HEK293 (cell line): ENCODE measurements around the gene ARF3.

Experiments used
- CTCF ChIA-PET: fragments of 350-600 bp; formaldehyde crosslinking; extraction: SDS; loops from one replicate; lab custom pipeline; 2021; ENCODE audit warnings: antibody characterized with exemption; lab: Yijun Ruan, JAX
- POLR2A ChIA-PET: fragments of 300-600 bp; formaldehyde crosslinking; extraction: SDS; loops from one replicate; lab custom pipeline; 2020; ENCODE audit warnings: antibody characterized with exemption, inconsistent platforms; lab: Yijun Ruan, JAX
- H3K27ac ChIP-seq: fragments of 200-500 bp; sonication (Bioruptor generic); 2 replicates; pipeline ENCODE4 v1.5.1; 2014; ENCODE audit warnings: low read depth, low read length, control low read depth, inconsistent platforms; ENCODE audit errors: extremely low read depth
- H3K36me3 ChIP-seq, 2 experiments: fragments of 200-500 bp in 1 of 2; sonication (Bioruptor generic) in 1 of 2; 1 replicate in 1 of 2; 2 replicates in 1 of 2; pipeline ENCODE4 v1.5.1; 2014 to 2017; ENCODE audit warnings: inconsistent platforms in 2 of 2, low read length in 2 of 2; ENCODE audit not compliant: control insufficient read depth in 2 of 2, insufficient read depth in 1 of 2
- H3K4me1 ChIP-seq: fragments of 200-500 bp; sonication (Bioruptor generic); 2 replicates; pipeline ENCODE4 v1.5.1; 2014; ENCODE audit warnings: mild to moderate bottlenecking, low read length, inconsistent platforms; ENCODE audit not compliant: control insufficient read depth, insufficient read depth
- H3K4me3 ChIP-seq: 2 replicates; pipeline ENCODE4 v1.5.1; 2011; ENCODE audit warnings: low read depth, mild to moderate bottlenecking, control low read depth, low read length, moderate library complexity
- H3K9me3 ChIP-seq: fragments of 200-500 bp; sonication (Bioruptor generic); 2 replicates; pipeline ENCODE4 v1.5.1; 2014; ENCODE audit warnings: low read depth, low read length, inconsistent platforms; ENCODE audit not compliant: control insufficient read depth, insufficient read depth
- EGR2 ChIP-seq: fragments of 450-650 bp; formaldehyde crosslinking; IDR thresholded peaks from 2 replicates; pipeline ENCODE4 v1.5.1; 2016; ENCODE audit warnings: low read depth, missing biosample characterization, missing genetic modification characterization
- GLIS1 ChIP-seq: fragments of 450-650 bp; formaldehyde crosslinking; IDR thresholded peaks from 2 replicates; pipeline ENCODE4 v1.5.1; 2016; ENCODE audit warnings: missing biosample characterization, missing genetic modification characterization
- KLF16 ChIP-seq: fragments of 450-650 bp; formaldehyde crosslinking; IDR thresholded peaks from 2 replicates; pipeline ENCODE4 v1.5.1; 2017; ENCODE audit warnings: missing biosample characterization, missing genetic modification characterization
- KLF8 ChIP-seq: fragments of 450-650 bp; formaldehyde crosslinking; IDR thresholded peaks from 2 replicates; pipeline ENCODE4 v1.5.1; 2016; ENCODE audit warnings: missing biosample characterization, missing genetic modification characterization
- KLF9 ChIP-seq: fragments of 450-650 bp; formaldehyde crosslinking; IDR thresholded peaks from 2 replicates; pipeline ENCODE4 v1.5.1; 2016; ENCODE audit warnings: missing biosample characterization, missing genetic modification characterization, low read depth
- MEIS1 ChIP-seq: sonication (generic); formaldehyde crosslinking; IDR thresholded peaks from 2 replicates; pipeline ENCODE4 v1.8.1; 2022; ENCODE audit warnings: missing genetic modification reagents, mild to moderate bottlenecking, borderline replicate concordance
- WT1 ChIP-seq: fragments of 450-650 bp; formaldehyde crosslinking; IDR thresholded peaks from 2 replicates; pipeline ENCODE4 v1.5.1; 2016; ENCODE audit warnings: missing biosample characterization, missing genetic modification characterization
- ZBTB1 ChIP-seq: fragments of 450-650 bp; formaldehyde crosslinking; IDR thresholded peaks from 2 replicates; pipeline ENCODE4 v1.5.1; 2016; ENCODE audit warnings: missing biosample characterization, missing genetic modification characterization
- ZEB2 ChIP-seq: fragments of 450-650 bp; formaldehyde crosslinking; IDR thresholded peaks from 2 replicates; pipeline ENCODE4 v1.5.1; 2016; ENCODE audit warnings: missing biosample characterization, missing genetic modification characterization
- ZFP37 ChIP-seq: fragments of 450-650 bp; formaldehyde crosslinking; IDR thresholded peaks from 2 replicates; pipeline ENCODE4 v1.5.1; 2016; ENCODE audit warnings: missing biosample characterization, missing genetic modification characterization
- ZIC2 ChIP-seq: fragments of 450-650 bp; formaldehyde crosslinking; IDR thresholded peaks from 2 replicates; pipeline ENCODE4 v1.5.1; 2016; ENCODE audit warnings: missing biosample characterization, missing genetic modification characterization
- ZNF138 ChIP-seq: fragments of 450-650 bp; formaldehyde crosslinking; IDR thresholded peaks from 2 replicates; pipeline ENCODE4 v1.5.1; 2016; ENCODE audit warnings: missing biosample characterization, missing genetic modification characterization, borderline replicate concordance
- ZNF366 ChIP-seq: fragments of 450-650 bp; formaldehyde crosslinking; conservative IDR thresholded peaks from 2 replicates; pipeline ENCODE4 v1.5.1; 2016; ENCODE audit warnings: missing biosample characterization, missing genetic modification characterization
- ZNF544 ChIP-seq: fragments of 450-650 bp; formaldehyde crosslinking; IDR thresholded peaks from 2 replicates; pipeline ENCODE4 v1.5.0; 2017; ENCODE audit warnings: missing biosample characterization, missing genetic modification characterization
- ZNF571 ChIP-seq: fragments of 450-650 bp; formaldehyde crosslinking; IDR thresholded peaks from 2 replicates; pipeline ENCODE4 v1.5.0; 2017; ENCODE audit warnings: missing biosample characterization, missing genetic modification characterization
- ZNF596 ChIP-seq: fragments of 450-650 bp; IDR thresholded peaks from 2 replicates; pipeline ENCODE4 v1.5.0; 2018; ENCODE audit warnings: missing biosample characterization, mild to moderate bottlenecking, missing genetic modification characterization, moderate library complexity
- ZNF600 ChIP-seq: fragments of 450-650 bp; formaldehyde crosslinking; IDR thresholded peaks from 2 replicates; pipeline ENCODE4 v1.5.1; 2016; ENCODE audit warnings: missing biosample characterization, missing genetic modification characterization
- ZNF626 ChIP-seq: fragments of 450-650 bp; sonication (Bioruptor Pico); formaldehyde crosslinking; IDR thresholded peaks from 2 replicates; pipeline ENCODE4 v1.5.1; 2018; ENCODE audit warnings: missing biosample characterization, missing genetic modification characterization, inconsistent platforms
- ZNF654 ChIP-seq: fragments of 450-650 bp; formaldehyde crosslinking; IDR thresholded peaks from 2 replicates; pipeline ENCODE4 v1.5.1; 2016; ENCODE audit warnings: low read depth, missing biosample characterization, missing genetic modification characterization
- ZNF777 ChIP-seq: fragments of 450-650 bp; formaldehyde crosslinking; IDR thresholded peaks from 2 replicates; pipeline ENCODE4 v1.5.1; 2017; ENCODE audit warnings: missing biosample characterization, missing genetic modification characterization, borderline replicate concordance
- TF ChIP-seq, protein P1 (sequence below): fragments of 450-650 bp; formaldehyde crosslinking; IDR thresholded peaks from 2 replicates; pipeline ENCODE4 v1.5.1; 2016; ENCODE audit warnings: missing biosample characterization, missing genetic modification characterization
- TF ChIP-seq, protein P2 (sequence below): fragments of 450-650 bp; formaldehyde crosslinking; IDR thresholded peaks from 2 replicates; pipeline ENCODE4 v1.5.1; 2016; ENCODE audit warnings: missing biosample characterization, missing genetic modification characterization
- TF ChIP-seq, protein P3 (sequence below): fragments of 450-650 bp; formaldehyde crosslinking; IDR thresholded peaks from 2 replicates; pipeline ENCODE4 v1.5.1; 2016; ENCODE audit warnings: missing biosample characterization, missing genetic modification characterization
- TF ChIP-seq, protein P4 (sequence below): fragments of 450-650 bp; formaldehyde crosslinking; optimal IDR thresholded peaks from 2 replicates; pipeline ENCODE3; 2016; ENCODE audit warnings: missing biosample characterization, mild to moderate bottlenecking, missing genetic modification characterization
- TF ChIP-seq, protein P5 (sequence below): fragments of 450-650 bp; formaldehyde crosslinking; IDR thresholded peaks from 2 replicates; pipeline ENCODE4 v1.5.1; 2016; ENCODE audit warnings: missing biosample characterization, missing genetic modification characterization

ARF3 gene

DNA sequence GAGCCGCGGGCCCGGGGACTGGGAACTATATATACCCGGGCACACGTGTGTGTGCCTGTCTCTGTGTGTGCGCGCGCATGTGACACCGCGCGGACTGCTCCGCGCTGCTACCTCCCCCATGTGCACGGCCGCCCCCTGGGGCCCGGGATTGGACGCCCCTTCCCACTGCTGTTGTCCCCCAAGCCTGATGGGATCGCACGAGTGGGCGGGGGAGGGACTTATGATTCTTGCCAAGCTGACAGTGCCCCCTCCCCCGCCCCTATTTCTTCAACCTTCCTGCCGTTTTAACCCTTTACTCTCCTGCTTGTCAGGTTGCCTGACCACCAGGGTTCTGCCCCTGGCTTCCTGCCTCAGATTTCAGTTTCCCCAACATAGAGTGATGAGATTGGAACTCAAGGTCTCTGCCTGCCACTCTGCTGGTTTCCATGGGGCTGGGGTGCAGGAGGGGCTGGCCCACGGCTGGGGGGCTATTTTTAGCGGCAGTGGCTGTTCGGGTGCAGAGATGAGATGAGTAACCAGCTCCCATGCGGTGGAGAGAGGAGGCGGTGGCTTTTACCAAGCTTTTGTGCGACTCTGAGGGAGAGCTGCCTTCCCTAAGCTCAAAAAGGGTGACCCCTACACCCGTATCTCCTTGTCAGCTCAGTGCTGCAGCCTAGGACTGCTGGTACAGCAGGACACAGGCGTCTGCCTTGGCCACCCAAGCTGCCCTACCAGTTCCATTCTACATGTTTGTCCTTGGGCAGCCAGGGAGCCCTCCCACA lies 42.3 kb upstream of the ARF3 start, which contains the start of gene DDN:
DDN (minus strand) TSS at position 5 of the 761 bp plus-strand sequence. CDS start 88 bp downstream, outside the sequence.
- ChIA-PET POLR2A (interaction anchor here (1.8 to 1.9 kb wide), 2 partner anchors 12 to 56 kb away, joined by 4 to 5 read pairs; no protein-coding TSS in a partner anchor), CTCF (interaction anchor here (0.6 to 5.7 kb wide), 12 partner anchors 10 to 108 kb away, joined by 3 to 37 read pairs (median 4); a partner anchor contains a TSS)
- Histone ChIP-seq H3K36me3 (peaks cover 13 to 45% of the 10 kb centered on the region in 2 experiments; a peak in 2 of 3 replicates), H3K27ac (peak within 1 kb of the TSS; percentile 49; the same call in 1 of the 2 replicates), H3K4me3 (peak within 1 kb of the TSS; percentile 40), H3K4me1 (peaks cover 6% of the 10 kb centered on the region), H3K9me3 (no peaks in the 10 kb centered on the region)
- TF ChIP-seq KLF16 (tag by site-specific recombination) (peak; percentile 83), ZBTB1 (tag by site-specific recombination) (no peak), ZNF366 (tag by site-specific recombination) (peak; percentile 76), WT1 (tag by site-specific recombination) (peak; percentile 13; the same call in 1 of the 2 replicates), KLF9 (tag by site-specific recombination) (peak; percentile 60; the same call in 1 of the 2 replicates), ZNF596 (tag by site-specific recombination) (no peak), ZNF571 (tag by site-specific recombination) (no peak), KLF8 (peak; percentile 64; the same call in 1 of the 2 replicates), ZNF544 (tag by site-specific recombination) (no peak), ZNF626 (no peak), EGR2 (tag by site-specific recombination) (peak; percentile 85), MEIS1 (CRISPR knock-in tag) (no peak), GLIS1 (tag by site-specific recombination) (peak; percentile 91), ZFP37 (no peak; the same call in 1 of the 2 replicates), ZIC2 (tag by site-specific recombination) (peak; percentile 67), ZNF138 (tag by site-specific recombination) (no peak), ZNF600 (tag by site-specific recombination) (peak; percentile 57; the same call in 1 of the 2 replicates), ZNF654 (no peak), ZNF777 (tag by site-specific recombination) (no peak), ZEB2 (tag by site-specific recombination) (peak; percentile 47; the same call in 1 of the 2 replicates)
- TF ChIP-seq, protein P1, sequence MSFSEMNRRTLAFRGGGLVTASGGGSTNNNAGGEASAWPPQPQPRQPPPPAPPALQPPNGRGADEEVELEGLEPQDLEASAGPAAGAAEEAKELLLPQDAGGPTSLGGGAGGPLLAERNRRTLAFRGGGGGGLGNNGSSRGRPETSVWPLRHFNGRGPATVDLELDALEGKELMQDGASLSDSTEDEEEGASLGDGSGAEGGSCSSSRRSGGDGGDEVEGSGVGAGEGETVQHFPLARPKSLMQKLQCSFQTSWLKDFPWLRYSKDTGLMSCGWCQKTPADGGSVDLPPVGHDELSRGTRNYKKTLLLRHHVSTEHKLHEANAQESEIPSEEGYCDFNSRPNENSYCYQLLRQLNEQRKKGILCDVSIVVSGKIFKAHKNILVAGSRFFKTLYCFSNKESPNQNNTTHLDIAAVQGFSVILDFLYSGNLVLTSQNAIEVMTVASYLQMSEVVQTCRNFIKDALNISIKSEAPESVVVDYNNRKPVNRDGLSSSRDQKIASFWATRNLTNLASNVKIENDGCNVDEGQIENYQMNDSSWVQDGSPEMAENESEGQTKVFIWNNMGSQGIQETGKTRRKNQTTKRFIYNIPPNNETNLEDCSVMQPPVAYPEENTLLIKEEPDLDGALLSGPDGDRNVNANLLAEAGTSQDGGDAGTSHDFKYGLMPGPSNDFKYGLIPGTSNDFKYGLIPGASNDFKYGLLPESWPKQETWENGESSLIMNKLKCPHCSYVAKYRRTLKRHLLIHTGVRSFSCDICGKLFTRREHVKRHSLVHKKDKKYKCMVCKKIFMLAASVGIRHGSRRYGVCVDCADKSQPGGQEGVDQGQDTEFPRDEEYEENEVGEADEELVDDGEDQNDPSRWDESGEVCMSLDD (tag by site-specific recombination): peak; percentile 96
- TF ChIP-seq, protein P2, sequence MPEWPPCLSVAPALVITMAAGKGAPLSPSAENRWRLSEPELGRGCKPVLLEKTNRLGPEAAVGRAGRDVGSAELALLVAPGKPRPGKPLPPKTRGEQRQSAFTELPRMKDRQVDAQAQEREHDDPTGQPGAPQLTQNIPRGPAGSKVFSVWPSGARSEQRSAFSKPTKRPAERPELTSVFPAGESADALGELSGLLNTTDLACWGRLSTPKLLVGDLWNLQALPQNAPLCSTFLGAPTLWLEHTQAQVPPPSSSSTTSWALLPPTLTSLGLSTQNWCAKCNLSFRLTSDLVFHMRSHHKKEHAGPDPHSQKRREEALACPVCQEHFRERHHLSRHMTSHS (tag by site-specific recombination): no peak
- TF ChIP-seq, protein P3, sequence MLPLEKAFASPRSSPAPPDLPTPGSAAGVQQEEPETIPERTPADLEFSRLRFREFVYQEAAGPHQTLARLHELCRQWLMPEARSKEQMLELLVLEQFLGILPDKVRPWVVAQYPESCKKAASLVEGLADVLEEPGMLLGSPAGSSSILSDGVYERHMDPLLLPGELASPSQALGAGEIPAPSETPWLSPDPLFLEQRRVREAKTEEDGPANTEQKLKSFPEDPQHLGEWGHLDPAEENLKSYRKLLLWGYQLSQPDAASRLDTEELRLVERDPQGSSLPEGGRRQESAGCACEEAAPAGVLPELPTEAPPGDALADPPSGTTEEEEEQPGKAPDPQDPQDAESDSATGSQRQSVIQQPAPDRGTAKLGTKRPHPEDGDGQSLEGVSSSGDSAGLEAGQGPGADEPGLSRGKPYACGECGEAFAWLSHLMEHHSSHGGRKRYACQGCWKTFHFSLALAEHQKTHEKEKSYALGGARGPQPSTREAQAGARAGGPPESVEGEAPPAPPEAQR (tag by site-specific recombination): no peak
- TF ChIP-seq, protein P4, sequence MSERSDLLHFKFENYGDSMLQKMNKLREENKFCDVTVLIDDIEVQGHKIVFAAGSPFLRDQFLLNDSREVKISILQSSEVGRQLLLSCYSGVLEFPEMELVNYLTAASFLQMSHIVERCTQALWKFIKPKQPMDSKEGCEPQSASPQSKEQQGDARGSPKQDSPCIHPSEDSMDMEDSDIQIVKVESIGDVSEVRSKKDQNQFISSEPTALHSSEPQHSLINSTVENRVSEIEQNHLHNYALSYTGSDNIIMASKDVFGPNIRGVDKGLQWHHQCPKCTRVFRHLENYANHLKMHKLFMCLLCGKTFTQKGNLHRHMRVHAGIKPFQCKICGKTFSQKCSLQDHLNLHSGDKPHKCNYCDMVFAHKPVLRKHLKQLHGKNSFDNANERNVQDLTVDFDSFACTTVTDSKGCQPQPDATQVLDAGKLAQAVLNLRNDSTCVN (tag by site-specific recombination): peak; percentile 81
- TF ChIP-seq, protein P5, sequence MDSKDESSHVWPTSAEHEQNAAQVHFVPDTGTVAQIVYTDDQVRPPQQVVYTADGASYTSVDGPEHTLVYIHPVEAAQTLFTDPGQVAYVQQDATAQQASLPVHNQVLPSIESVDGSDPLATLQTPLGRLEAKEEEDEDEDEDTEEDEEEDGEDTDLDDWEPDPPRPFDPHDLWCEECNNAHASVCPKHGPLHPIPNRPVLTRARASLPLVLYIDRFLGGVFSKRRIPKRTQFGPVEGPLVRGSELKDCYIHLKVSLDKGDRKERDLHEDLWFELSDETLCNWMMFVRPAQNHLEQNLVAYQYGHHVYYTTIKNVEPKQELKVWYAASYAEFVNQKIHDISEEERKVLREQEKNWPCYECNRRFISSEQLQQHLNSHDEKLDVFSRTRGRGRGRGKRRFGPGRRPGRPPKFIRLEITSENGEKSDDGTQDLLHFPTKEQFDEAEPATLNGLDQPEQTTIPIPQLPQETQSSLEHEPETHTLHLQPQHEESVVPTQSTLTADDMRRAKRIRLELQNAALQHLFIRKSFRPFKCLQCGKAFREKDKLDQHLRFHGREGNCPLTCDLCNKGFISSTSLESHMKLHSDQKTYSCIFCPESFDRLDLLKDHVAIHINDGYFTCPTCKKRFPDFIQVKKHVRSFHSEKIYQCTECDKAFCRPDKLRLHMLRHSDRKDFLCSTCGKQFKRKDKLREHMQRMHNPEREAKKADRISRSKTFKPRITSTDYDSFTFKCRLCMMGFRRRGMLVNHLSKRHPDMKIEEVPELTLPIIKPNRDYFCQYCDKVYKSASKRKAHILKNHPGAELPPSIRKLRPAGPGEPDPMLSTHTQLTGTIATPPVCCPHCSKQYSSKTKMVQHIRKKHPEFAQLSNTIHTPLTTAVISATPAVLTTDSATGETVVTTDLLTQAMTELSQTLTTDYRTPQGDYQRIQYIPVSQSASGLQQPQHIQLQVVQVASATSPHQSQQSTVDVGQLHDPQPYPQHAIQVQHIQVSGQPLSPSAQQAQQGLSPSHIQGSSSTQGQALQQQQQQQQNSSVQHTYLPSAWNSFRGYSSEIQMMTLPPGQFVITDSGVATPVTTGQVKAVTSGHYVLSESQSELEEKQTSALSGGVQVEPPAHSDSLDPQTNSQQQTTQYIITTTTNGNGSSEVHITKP (tag by site-specific recombination): peak; percentile 58
